Smooth muscle cell of the brain vasculature (primary cell): ENCODE results near the gene ASS1.

Experiments used
- DNase-seq: peaks from one replicate; pipeline ENCODE4 v3.0.0-alpha.2; 2012; ENCODE audit warnings: low read depth, low spot score

Gene ASS1

GRCh38 chr9:130418776-130419175 lies 26.0 kb upstream of the ASS1 start:
- no peak for DNase-seq

GRCh38 chr9:130419521-130420035 lies 25.2 kb upstream of the ASS1 start:
- DNase-seq: no peak

- DNase-seq: no peak
These were observed 23.5 kb upstream of the ASS1 start for GRCh38 chr9:130421154-130421801.

- peak; percentile 92 for DNase-seq
These were observed 22.9 kb upstream of the ASS1 start for GRCh38 chr9:130421802-130422276.

GRCh38 chr9:130422546-130422945 lies 22.2 kb upstream of the ASS1 start:
- DNase-seq: no peak

GRCh38 chr9:130423272-130423671 lies 21.5 kb upstream of the ASS1 start:
- no peak for DNase-seq

GRCh38 chr9:130424595-130425454 lies 19.9 kb upstream of the ASS1 start:
- DNase-seq: no peak

- DNase-seq: no peak
These were observed 18.9 kb upstream of the ASS1 start for GRCh38 chr9:130425741-130426466.

GRCh38 chr9:130426467-130426773 lies 18.3 kb upstream of the ASS1 start:
- no peak for DNase-seq

GRCh38 chr9:130426883-130427282 lies 17.9 kb upstream of the ASS1 start:
- DNase-seq: no peak

- DNase-seq: no peak
These were observed 17.4 kb upstream of the ASS1 start for GRCh38 chr9:130427326-130427725.

- no peak for DNase-seq
These were observed 16.6 kb upstream of the ASS1 start for GRCh38 chr9:130428086-130428665.

GRCh38 chr9:130429381-130429780 lies 15.4 kb upstream of the ASS1 start:
- DNase-seq: no peak

GRCh38 chr9:130429831-130430230 lies 14.9 kb upstream of the ASS1 start:
- no peak for DNase-seq

- DNase-seq: no peak
These were observed 14.5 kb upstream of the ASS1 start for GRCh38 chr9:130430232-130430631.

- DNase-seq: no peak
These were observed 13.8 kb upstream of the ASS1 start for GRCh38 chr9:130430734-130431535.

GRCh38 chr9:130431536-130432303 lies 13.0 kb upstream of the ASS1 start:
- DNase-seq: no peak

GRCh38 chr9:130432362-130432761 lies 12.4 kb upstream of the ASS1 start:
- DNase-seq: no peak

GRCh38 chr9:130432796-130433167 lies 12.0 kb upstream of the ASS1 start:
- DNase-seq: no peak

- DNase-seq: no peak
These were observed 11.4 kb upstream of the ASS1 start for GRCh38 chr9:130433168-130433946.
